GM18520 (cell line): ENCODE data around the gene PACS2.
A peak's percentile ranks its signal among the peaks of the same experiment; 100 is the strongest.

Experiments
- ATAC-seq: cut with Tn5 transposase; IDR thresholded peaks from one replicate; pipeline ENCODE4 v1.9.1; 2021; ENCODE audit not compliant: unreplicated experiment

PACS2 gene

DNA sequence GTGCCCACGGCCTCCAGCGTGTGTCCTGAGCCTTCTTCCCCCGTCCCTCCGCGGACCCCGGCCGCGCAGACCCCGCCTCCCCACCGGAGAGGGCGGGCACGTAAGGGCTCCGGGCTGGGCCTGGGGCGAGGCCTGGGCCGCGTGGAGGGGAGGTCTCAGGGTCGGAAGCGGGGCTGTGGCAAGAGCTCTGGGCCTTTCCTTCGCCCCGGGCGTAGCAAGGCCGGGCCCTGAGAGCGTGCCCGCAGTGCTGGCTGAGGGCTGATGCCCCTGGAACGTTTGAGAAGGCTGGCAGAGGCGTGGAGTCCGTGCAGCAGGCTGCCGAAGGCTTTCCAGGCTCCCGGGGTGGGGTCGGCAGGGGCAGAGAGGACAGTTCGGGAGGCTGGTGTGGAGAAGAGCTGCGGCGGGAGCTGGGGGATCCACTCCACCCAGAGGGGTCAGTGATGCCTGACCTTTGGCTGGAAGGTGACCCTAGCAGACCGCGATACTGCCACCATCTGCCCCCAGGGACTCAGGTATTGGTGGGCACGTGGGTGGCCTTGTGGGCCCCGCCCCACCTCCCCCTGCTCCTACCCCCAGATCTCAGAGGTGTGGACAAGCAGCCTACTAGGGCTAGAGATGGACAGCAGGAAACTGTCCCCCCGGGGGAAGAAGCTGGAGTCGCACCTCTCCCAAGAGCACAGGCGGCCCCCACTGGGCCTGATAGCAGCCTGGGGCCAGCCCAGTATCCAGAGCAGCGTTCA lies 84.3 kb downstream of the PACS2 start:
- peak; percentile 21 for ATAC-seq

DNA sequence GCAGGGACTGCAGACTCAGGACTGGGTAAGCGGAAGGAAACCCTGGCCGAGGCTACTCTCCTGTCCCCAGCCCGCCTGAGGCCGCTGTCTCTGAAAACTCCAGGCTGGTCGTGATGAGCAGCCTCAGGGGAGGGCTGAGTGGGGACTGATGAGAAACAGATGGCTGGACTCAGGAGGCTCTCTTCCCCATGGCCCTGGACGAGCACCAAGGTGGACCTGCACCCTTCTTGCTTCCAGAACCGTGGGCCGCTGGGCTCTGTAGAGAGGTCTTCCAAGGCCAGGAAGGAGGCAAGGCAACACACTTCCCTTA lies 84.9 kb downstream of the PACS2 start:
- ATAC-seq = no peak

GRCh38 chr14:105400016-105400415 lies 85.5 kb downstream of the PACS2 start:
- ATAC-seq = no peak

- no peak for ATAC-seq
Observed at GRCh38 chr14:105401699-105402098, 87.2 kb downstream of the PACS2 start.

GRCh38 chr14:105408592-105408991 lies 94.0 kb downstream of the PACS2 start:
- no peak for ATAC-seq

DNA sequence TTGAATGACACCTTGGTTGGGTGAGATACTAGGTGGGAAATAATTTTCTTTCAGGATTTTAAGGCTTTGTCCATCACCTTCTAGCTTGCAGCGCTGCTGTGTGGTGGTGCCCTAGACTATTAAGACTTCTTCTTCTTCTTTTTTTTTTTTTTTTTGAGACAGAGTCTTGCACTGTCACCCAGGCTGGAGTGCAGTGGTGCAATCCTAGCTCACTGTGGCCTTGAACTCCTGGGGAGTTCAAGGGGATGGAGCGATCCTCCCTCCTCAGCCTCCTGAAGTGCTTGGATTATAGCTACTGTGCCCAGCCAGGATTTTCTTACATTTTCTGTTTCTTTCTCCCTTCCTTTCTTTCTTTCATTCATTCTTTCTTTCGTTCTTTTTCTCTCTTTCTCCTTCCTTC lies 94.8 kb downstream of the PACS2 start:
- ATAC-seq = no peak

DNA sequence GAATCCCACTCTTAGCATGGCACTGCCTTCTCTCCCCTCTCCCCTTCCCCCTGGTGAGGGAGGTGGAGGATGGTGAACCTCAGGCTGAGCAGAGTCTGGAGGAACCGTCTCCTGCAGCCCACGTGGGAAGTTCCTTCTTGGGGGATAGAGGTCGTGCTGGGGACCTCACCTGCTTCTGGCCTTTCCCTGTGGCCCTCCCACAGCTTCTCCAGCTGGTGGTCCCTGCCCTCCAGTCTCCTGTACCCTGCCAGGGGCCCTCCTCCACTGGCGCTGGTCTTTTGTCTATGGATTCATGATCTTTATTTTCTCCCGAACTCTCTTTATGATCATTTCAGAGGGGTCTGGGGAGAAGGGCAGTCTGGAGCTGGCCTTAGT lies 96.1 kb downstream of the PACS2 start:
- ATAC-seq = no peak

DNA sequence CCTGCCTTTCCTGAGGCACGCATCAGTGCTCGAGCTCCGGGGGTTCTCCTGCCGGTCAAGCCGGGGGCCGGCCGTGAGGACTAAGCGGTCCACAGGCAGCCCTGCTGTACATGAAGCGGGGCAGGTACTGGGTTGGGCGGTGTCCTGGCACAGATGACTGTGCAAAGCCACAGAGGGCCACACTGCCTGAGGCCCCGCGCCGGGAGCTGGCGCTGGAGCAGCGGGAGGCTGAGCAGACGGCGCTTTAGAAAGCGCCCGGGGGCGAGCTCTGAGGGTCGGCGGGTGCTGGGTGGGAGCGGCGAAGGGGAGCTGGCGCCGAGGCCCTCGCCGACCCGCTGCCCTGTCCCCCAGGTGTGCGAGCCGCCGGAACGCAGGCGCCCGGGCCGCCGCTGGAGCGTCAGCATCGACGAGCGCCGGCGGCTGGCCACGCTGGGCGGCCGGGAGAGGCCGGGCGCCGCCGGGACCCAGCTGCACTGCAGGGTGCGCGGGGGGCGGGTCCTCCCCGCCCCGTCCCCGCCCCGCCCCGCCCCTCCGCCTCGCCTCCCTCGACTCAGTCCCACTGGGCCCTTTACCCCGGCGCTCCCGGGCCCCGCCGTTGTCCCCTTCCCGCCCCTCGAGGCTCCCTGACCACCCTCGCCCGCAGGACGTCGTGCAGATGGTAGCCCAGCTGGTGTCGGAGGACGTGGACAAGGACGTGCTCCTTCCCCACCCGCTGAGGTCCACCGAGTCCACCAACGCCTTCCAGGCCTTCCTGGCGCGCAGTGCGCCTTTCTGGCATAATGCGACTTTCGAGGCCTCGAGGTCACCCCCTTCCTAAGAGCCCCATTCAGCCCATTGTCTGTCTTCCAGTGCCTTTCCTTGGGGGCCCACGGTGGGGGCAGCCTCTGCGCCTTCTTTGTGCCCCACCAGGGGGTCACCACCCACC lies 96.7 kb downstream of the PACS2 start:
- no peak for ATAC-seq

DNA sequence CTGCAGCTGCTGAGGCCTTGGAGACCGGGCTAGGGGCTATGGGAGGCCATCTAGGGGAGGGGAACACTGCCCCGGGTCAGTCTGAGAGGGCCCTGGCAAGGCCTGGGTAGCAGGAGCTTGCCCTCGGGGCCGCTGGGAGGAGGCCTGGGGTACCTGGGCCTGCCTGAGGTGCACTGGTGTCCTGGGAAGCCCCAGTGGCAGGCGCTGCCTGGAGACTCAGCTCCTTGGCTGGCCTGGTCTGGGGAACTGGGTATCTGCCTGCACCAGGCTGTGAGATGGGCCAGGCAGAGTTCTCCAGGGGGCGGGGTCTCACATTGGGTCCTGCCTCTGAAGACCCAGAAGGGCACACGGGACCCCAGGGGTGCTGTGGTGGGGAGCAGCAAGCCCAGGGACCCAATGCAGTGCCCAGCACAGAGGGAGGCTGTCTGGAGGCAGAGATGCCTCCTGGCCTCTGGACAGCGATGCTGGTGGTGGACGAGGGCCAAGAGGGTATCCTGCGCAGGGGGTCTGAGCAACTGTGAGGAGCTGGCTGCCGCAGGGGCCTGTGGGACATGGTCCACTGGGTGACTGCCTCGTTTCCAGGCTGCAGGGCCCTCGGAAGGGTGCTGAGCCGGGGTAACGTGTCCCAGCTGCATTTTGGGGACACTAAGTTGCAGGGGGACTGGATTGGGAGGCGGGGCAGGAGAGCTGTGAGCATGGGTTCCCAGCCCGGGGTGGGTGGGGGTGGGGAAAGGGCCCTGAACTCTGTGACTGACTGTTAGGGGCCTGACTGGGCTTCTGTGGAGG lies 97.6 kb downstream of the PACS2 start:
- no peak for ATAC-seq

DNA sequence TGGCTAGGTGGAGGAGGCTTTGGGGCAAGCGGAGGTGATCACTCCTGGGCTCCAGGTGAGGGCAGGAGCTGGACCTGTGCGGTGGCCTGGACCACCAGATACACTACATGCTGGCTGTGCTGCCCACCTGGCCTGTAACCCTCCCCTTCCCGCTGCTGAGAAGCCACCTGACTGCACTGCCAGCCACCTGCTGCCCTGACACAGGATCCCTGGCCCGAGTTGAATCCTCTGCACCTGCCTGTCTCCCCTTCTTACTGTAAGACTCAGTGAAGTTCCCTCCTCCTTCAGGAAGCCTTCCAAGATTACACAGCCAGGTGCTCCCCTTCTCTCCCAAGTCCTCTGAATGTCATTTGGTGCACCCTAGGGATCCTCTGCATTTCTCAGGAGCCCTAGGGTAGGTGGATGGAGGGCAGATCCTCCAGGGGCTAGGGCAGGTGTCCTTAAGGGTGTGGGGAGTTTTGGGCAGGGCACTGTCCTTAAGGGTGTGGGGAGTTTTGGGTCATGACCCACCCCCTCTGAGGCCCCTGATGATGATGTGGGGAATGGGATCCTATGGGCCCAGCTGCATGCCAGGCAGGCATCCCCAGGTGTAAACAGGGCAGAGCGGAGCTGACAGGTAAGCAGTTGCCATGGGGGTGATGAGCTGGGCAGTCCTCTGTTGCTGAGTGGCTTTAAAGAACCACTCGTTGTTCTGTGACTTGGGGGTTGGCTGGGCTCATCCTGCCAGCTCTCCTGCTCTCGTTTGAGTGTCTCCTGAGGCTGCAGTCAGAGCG lies 98.4 kb downstream of the PACS2 start:
- ATAC-seq = no peak

- ATAC-seq = no peak
Observed at GRCh38 chr14:105413544-105413886, 99.0 kb downstream of the PACS2 start.

DNA sequence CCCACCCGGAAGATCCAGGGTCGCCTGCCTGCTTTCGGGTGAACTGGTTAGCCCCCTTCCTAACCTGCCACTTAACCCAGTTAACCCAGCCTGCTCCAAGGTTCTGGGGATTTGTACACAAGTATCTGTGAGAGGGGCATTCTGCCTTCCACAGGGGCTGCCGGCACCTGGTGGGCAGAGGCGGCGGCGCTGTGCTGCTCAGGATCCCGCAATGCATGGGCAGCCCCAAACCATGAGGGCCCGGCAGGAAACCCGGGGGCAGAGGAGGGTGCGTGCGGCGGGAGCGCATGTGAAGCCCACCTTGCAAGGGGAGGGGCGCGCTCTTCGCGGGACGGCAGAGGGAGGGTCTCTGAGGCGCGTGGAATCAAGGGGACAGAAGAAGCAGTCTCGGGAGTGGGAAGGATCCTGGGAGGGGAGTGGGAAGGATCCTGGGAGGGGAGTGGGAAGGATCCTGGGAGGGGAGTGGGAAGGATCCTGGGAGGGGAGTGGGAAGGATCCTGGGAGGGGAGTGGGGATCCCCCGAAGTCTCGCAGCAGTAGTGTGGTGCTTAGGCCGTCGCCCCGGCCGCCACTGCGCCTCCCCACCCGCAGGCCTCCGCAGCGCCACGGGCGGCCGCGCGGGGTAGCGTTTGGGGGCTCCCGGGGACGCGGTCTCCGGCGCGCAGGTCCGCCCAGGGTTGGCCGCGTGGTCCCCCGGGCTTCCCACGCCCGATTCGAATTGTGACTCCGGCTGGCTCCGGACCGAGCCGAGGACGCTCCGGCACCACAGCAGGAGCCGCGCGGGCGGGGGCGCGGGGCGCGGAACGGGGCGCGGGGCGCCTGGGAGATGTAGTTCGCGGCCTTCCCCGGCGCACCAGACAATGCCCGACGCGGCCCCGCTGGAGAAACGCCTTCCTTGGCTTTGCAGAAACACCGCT lies 100.2 kb downstream of the PACS2 start:
- ATAC-seq = no peak

GRCh38 chr14:105415481-105416428 lies 101.2 kb downstream of the PACS2 start:
- no peak for ATAC-seq

DNA sequence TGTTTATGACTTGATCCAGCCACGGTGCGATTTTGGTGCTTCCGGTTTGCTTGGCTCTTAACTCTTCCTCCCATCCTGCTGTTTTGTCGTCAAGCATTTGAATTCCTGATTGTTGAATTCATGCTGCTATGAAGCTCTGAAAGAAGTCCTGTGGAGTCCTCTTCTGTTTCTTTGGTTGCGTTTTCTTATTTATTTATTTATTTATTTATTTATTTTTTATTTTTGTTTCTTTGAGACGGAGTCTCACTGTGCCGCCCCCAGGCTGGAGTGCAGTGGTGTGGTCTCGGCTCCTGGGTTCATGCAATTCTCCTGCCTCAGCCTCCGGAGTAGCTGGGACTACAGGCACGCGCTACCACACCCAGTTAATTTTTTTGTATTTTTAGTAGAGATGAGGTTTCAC lies 102.1 kb downstream of the PACS2 start:
- no peak for ATAC-seq

GRCh38 chr14:105417690-105418121 lies 103.2 kb downstream of the PACS2 start:
- ATAC-seq = no peak

GRCh38 chr14:105418269-105419194 lies 104.0 kb downstream of the PACS2 start:
- no peak for ATAC-seq

GRCh38 chr14:105419195-105420091 lies 104.9 kb downstream of the PACS2 start, which contains the start of gene MTA1:
Gene MTA1, plus strand, starts transcription at chr14:105419827. Its CDS starts 209 bp downstream, at chr14:105420036.
- no peak for ATAC-seq
